Suprapubic skin (tissue), 4 donors: ENCODE data around the gene BNC2.

Source experiments
- CTCF ChIP-seq, 2 donors: fragments of 200-600 bp in 1 of 2; fragments of 450-650 bp in 1 of 2; sonication (generic) in 1 of 2; IDR thresholded peaks; one replicate each; pipeline ENCODE4 v1.5.1; 2016 to 2019; ENCODE audit warnings: antibody characterized with exemption in 2 of 2, mild to moderate bottlenecking in 1 of 2, moderate library complexity in 1 of 2
- EP300 ChIP-seq: sonication (generic); formaldehyde crosslinking; IDR thresholded peaks from one replicate; pipeline ENCODE4 v1.6.1; 2017; ENCODE audit warnings: antibody characterized with exemption
- POLR2A ChIP-seq, 2 donors: fragments of 450-650 bp; IDR thresholded peaks; one replicate each; pipeline ENCODE4 v1.6.1; 2017; ENCODE audit warnings: antibody characterized with exemption in 2 of 2, mild to moderate bottlenecking in 2 of 2, moderate library complexity in 2 of 2
- POLR2AphosphoS5 ChIP-seq, 3 donors: sonication (generic); formaldehyde crosslinking; IDR thresholded peaks; one replicate each; pipeline ENCODE4 v1.6.1; 2017; ENCODE audit warnings: antibody characterized with exemption in 3 of 3

GRCh38 chr9:16775330-16775729, 95.1 kb downstream of the BNC2 start:
- TF ChIP-seq CTCF (IDR thresholded peaks at IDR 0.05) (no peak), EP300 (no peak), POLR2A (IDR thresholded peaks at IDR 0.05) (no peak), POLR2AphosphoS5 (IDR thresholded peaks at IDR 0.05) (no peak)
